GM21723 (cell line): ENCODE results near the gene HP1BP3.
A peak's percentile ranks its signal among the peaks of the same experiment; 100 is the strongest.

Source experiments
- ATAC-seq: cut with Tn5 transposase; IDR thresholded peaks from one replicate; pipeline ENCODE4 v1.9.1; 2021; ENCODE audit warnings: mild to moderate bottlenecking, moderate library complexity; ENCODE audit not compliant: unreplicated experiment

The HP1BP3 gene

GRCh38 chr1:20712215-20712577, 74.9 kb downstream of the HP1BP3 start:
- ATAC-seq, result no peak

GRCh38 chr1:20711285-20712214, 75.6 kb downstream of the HP1BP3 start:
- ATAC-seq, result no peak

GRCh38 chr1:20710469-20711284, 76.4 kb downstream of the HP1BP3 start:
- ATAC-seq, result no peak

GRCh38 chr1:20709868-20710267, 77.2 kb downstream of the HP1BP3 start:
- no peak for ATAC-seq

GRCh38 chr1:20708891-20709290, 78.2 kb downstream of the HP1BP3 start:
- no peak for ATAC-seq

GRCh38 chr1:20708057-20708456, 79.0 kb downstream of the HP1BP3 start:
- ATAC-seq, result no peak

- ATAC-seq, result no peak
Observed at GRCh38 chr1:20706841-20707240, 80.3 kb downstream of the HP1BP3 start.

- no peak for ATAC-seq
Observed at GRCh38 chr1:20705203-20705755, 81.8 kb downstream of the HP1BP3 start.

GRCh38 chr1:20704390-20705202, 82.5 kb downstream of the HP1BP3 start:
- ATAC-seq, result no peak

GRCh38 chr1:20703124-20703756, 83.9 kb downstream of the HP1BP3 start:
- ATAC-seq, result no peak

GRCh38 chr1:20702416-20702815, 84.7 kb downstream of the HP1BP3 start:
- no peak for ATAC-seq

GRCh38 chr1:20701847-20702246, 85.3 kb downstream of the HP1BP3 start:
- no peak for ATAC-seq

- ATAC-seq, result no peak
Observed at GRCh38 chr1:20701446-20701845, 85.7 kb downstream of the HP1BP3 start.

GRCh38 chr1:20700636-20701215, 86.4 kb downstream of the HP1BP3 start:
- ATAC-seq, result no peak

- ATAC-seq, result no peak
Observed at GRCh38 chr1:20699558-20699957, 87.5 kb downstream of the HP1BP3 start.

- ATAC-seq, result no peak
Observed at GRCh38 chr1:20698195-20698910, 88.8 kb downstream of the HP1BP3 start.

- no peak for ATAC-seq
Observed at GRCh38 chr1:20697563-20697962, 89.5 kb downstream of the HP1BP3 start.

- peak; percentile 77 for ATAC-seq
Observed at GRCh38 chr1:20696397-20697333, 90.4 kb downstream of the HP1BP3 start.
